Activated CD8-positive, alpha-beta memory T cell treated with anti-CD3 and anti-CD28 coated beads, Interleukin-2, amount 10 ng/mL, durations not matched to agents 7 days and 5 days (primary cell): ENCODE measurements around the gene FHOD3. TPM values are rescaled to one million over a fixed set of nuclear protein-coding genes. Genes with fewer than 3 reads are reported as not detected.

Experiments
- ATAC-seq: fragments of 150-1000 bp; cut with Tn5 transposase; one replicate; pipeline ENCODE4 v1.10.0; 2021; ENCODE audit warnings: moderate library complexity
- CTCF ChIA-PET: fragments of 350-600 bp; sonication (Branson Sonifier 250); formaldehyde crosslinking; loops from one replicate; lab custom pipeline; 2021; ENCODE audit warnings: antibody characterized with exemption; lab: Charles Lee
- DNase-seq: peaks from one replicate; pipeline ENCODE4 v3.0.0-alpha.2; 2020
- H3K27ac Mint-ChIP-seq: one replicate; pipeline ENCODE4 v1.8.0; 2021; ENCODE audit warnings: mild to moderate bottlenecking, mixed read lengths
- H3K27me3 Mint-ChIP-seq: one replicate; pipeline ENCODE4 v1.8.0; 2021; ENCODE audit warnings: mixed read lengths
- H3K36me3 Mint-ChIP-seq: one replicate; pipeline ENCODE4 v1.8.0; 2021; ENCODE audit warnings: mild to moderate bottlenecking, mixed read lengths
- H3K4me1 Mint-ChIP-seq: one replicate; pipeline ENCODE4 v1.8.0; 2021; ENCODE audit warnings: mixed read lengths
- H3K4me3 Mint-ChIP-seq: one replicate; pipeline ENCODE4 v1.8.0; 2021; ENCODE audit warnings: mild to moderate bottlenecking, moderate library complexity, mixed read lengths
- H3K9me3 Mint-ChIP-seq: one replicate; pipeline ENCODE4 v1.8.0; 2022; ENCODE audit warnings: low read depth, mixed read lengths
- total RNA-seq, 2 experiments: library from RNA; stranded (reverse); gene quantifications; one replicate each; pipeline ENCODE4 v1.2.3, GENCODE V29; 2021

Gene FHOD3
- total RNA-seq, 2 experiments from 2014 or later = not detected

GRCh38 chr18:36692371-36692770, 394.9 kb downstream of the FHOD3 start:
- peaks cover 11% of the 10 kb centered on the region for H3K27me3 Mint-ChIP-seq
- H3K27ac Mint-ChIP-seq = no peak overlapping the region

GRCh38 chr18:36692921-36693332, 395.4 kb downstream of the FHOD3 start:
- H3K27me3 Mint-ChIP-seq = peaks cover 11% of the 10 kb centered on the region
- no peaks in the 10 kb centered on the region for H3K9me3 Mint-ChIP-seq
- no peaks in the 10 kb centered on the region for H3K4me1 Mint-ChIP-seq
- CTCF ChIA-PET = no interaction called here
- no peak overlapping the region for H3K4me3 Mint-ChIP-seq
- H3K27ac Mint-ChIP-seq = no peak overlapping the region
- no peak for ATAC-seq
- H3K36me3 Mint-ChIP-seq = no peaks in the 10 kb centered on the region
- DNase-seq = no peak

More at GRCh38 chr18:36692371-36692770, 394.9 kb downstream of the FHOD3 start:
- Mint-ChIP-seq H3K9me3 (no peaks in the 10 kb centered on the region), H3K4me1 (no peaks in the 10 kb centered on the region), H3K4me3 (no peak overlapping the region), H3K36me3 (no peaks in the 10 kb centered on the region)
- CTCF ChIA-PET = no interaction called here
- ATAC-seq = no peak
- no peak for DNase-seq

GRCh38 chr18:36693931-36694620, 396.6 kb downstream of the FHOD3 start:
- ATAC-seq (no peak), DNase-seq (no peak)
- no peak overlapping the region for H3K27ac Mint-ChIP-seq
- no peaks in the 10 kb centered on the region for H3K4me1 Mint-ChIP-seq
- H3K27me3 Mint-ChIP-seq = peaks cover 11% of the 10 kb centered on the region
- H3K36me3 Mint-ChIP-seq = no peaks in the 10 kb centered on the region
- no peak overlapping the region for H3K4me3 Mint-ChIP-seq
- H3K9me3 Mint-ChIP-seq = no peaks in the 10 kb centered on the region
- CTCF ChIA-PET = no interaction called here

GRCh38 chr18:36695806-36696205, 398.3 kb downstream of the FHOD3 start:
- no peaks in the 10 kb centered on the region for H3K4me1 Mint-ChIP-seq
- no peak for DNase-seq
- no peak for ATAC-seq
- CTCF ChIA-PET = no interaction called here
- peaks cover 9% of the 10 kb centered on the region for H3K27me3 Mint-ChIP-seq
- no peak overlapping the region for H3K4me3 Mint-ChIP-seq
- H3K9me3 Mint-ChIP-seq = no peaks in the 10 kb centered on the region
- no peak overlapping the region for H3K27ac Mint-ChIP-seq
- no peaks in the 10 kb centered on the region for H3K36me3 Mint-ChIP-seq

- CTCF ChIA-PET = no interaction called here
- H3K9me3 Mint-ChIP-seq = no peaks in the 10 kb centered on the region
These were observed 400.4 kb downstream of the FHOD3 start for GRCh38 chr18:36697905-36698304.

GRCh38 chr18:36700955-36701354, 403.4 kb downstream of the FHOD3 start:
- ATAC-seq (no peak), DNase-seq (no peak)
- Mint-ChIP-seq H3K9me3 (no peaks in the 10 kb centered on the region), H3K36me3 (no peaks in the 10 kb centered on the region), H3K27me3 (peaks cover 6% of the 10 kb centered on the region), H3K4me3 (no peak overlapping the region), H3K27ac (no peak overlapping the region), H3K4me1 (no peaks in the 10 kb centered on the region)
- CTCF ChIA-PET = no interaction called here

More at GRCh38 chr18:36697905-36698304, 400.4 kb downstream of the FHOD3 start:
- DNase-seq (no peak), ATAC-seq (no peak)
- peaks cover 6% of the 10 kb centered on the region for H3K27me3 Mint-ChIP-seq
- H3K4me1 Mint-ChIP-seq = no peaks in the 10 kb centered on the region
- H3K36me3 Mint-ChIP-seq = no peaks in the 10 kb centered on the region
- no peak overlapping the region for H3K4me3 Mint-ChIP-seq
- H3K27ac Mint-ChIP-seq = no peak overlapping the region

- H3K4me1 Mint-ChIP-seq = no peaks in the 10 kb centered on the region
These were observed 405.0 kb downstream of the FHOD3 start for GRCh38 chr18:36702401-36703013.

GRCh38 chr18:36704156-36704555, 406.6 kb downstream of the FHOD3 start:
- CTCF ChIA-PET = no interaction called here
- Mint-ChIP-seq H3K4me3 (no peak overlapping the region), H3K36me3 (no peaks in the 10 kb centered on the region), H3K9me3 (no peaks in the 10 kb centered on the region), H3K27me3 (peaks cover 3% of the 10 kb centered on the region), H3K27ac (no peak overlapping the region), H3K4me1 (no peaks in the 10 kb centered on the region)
- DNase-seq (no peak), ATAC-seq (no peak)

More at GRCh38 chr18:36702401-36703013, 405.0 kb downstream of the FHOD3 start:
- no peak overlapping the region for H3K4me3 Mint-ChIP-seq
- H3K9me3 Mint-ChIP-seq = no peaks in the 10 kb centered on the region
- peaks cover 3% of the 10 kb centered on the region for H3K27me3 Mint-ChIP-seq
- ATAC-seq (no peak), DNase-seq (no peak)
- CTCF ChIA-PET = no interaction called here
- H3K36me3 Mint-ChIP-seq = no peaks in the 10 kb centered on the region
- H3K27ac Mint-ChIP-seq = no peak overlapping the region

GRCh38 chr18:36706134-36706881, 408.8 kb downstream of the FHOD3 start:
- CTCF ChIA-PET = no interaction called here
- Mint-ChIP-seq H3K27ac (no peak overlapping the region), H3K27me3 (peaks cover 3% of the 10 kb centered on the region), H3K36me3 (no peaks in the 10 kb centered on the region), H3K4me3 (no peak overlapping the region), H3K4me1 (no peaks in the 10 kb centered on the region), H3K9me3 (no peaks in the 10 kb centered on the region)
- DNase-seq (no peak), ATAC-seq (no peak)

- Mint-ChIP-seq H3K4me3 (no peak overlapping the region), H3K27me3 (peaks cover 3% of the 10 kb centered on the region), H3K36me3 (no peaks in the 10 kb centered on the region), H3K4me1 (no peaks in the 10 kb centered on the region), H3K9me3 (no peaks in the 10 kb centered on the region), H3K27ac (no peak overlapping the region)
- DNase-seq = no peak
- ATAC-seq = no peak
- CTCF ChIA-PET = no interaction called here
These were observed 410.9 kb downstream of the FHOD3 start for GRCh38 chr18:36708366-36708765.

GRCh38 chr18:36709315-36709714, 411.8 kb downstream of the FHOD3 start:
- no peak overlapping the region for H3K27ac Mint-ChIP-seq
- no peaks in the 10 kb centered on the region for H3K4me1 Mint-ChIP-seq
- no peak for ATAC-seq
- H3K36me3 Mint-ChIP-seq = no peaks in the 10 kb centered on the region
- H3K9me3 Mint-ChIP-seq = no peaks in the 10 kb centered on the region
- no peak for DNase-seq
- CTCF ChIA-PET = no interaction called here
- no peak overlapping the region for H3K4me3 Mint-ChIP-seq
- H3K27me3 Mint-ChIP-seq = peaks cover 3% of the 10 kb centered on the region

- DNase-seq (no peak), ATAC-seq (no peak)
- no peak overlapping the region for H3K4me3 Mint-ChIP-seq
- H3K36me3 Mint-ChIP-seq = no peaks in the 10 kb centered on the region
- CTCF ChIA-PET = interaction anchor here (1.4 kb wide), 1 partner anchor 23 kb away, joined by 7 read pairs; no protein-coding TSS in a partner anchor
- no peaks in the 10 kb centered on the region for H3K4me1 Mint-ChIP-seq
- H3K27me3 Mint-ChIP-seq = no peaks in the 10 kb centered on the region
- H3K27ac Mint-ChIP-seq = no peak overlapping the region
- H3K9me3 Mint-ChIP-seq = no peaks in the 10 kb centered on the region
These were observed 413.7 kb downstream of the FHOD3 start for GRCh38 chr18:36711014-36711725.

- DNase-seq (no peak), ATAC-seq (no peak)
These were observed 414.4 kb downstream of the FHOD3 start for GRCh38 chr18:36711813-36712444.

More at GRCh38 chr18:36711813-36712444, 414.4 kb downstream of the FHOD3 start:
- H3K4me1 Mint-ChIP-seq = no peaks in the 10 kb centered on the region
- CTCF ChIA-PET = interaction anchor here (1.4 kb wide), 1 partner anchor 24 kb away, joined by 7 read pairs; no protein-coding TSS in a partner anchor
- no peaks in the 10 kb centered on the region for H3K9me3 Mint-ChIP-seq
- H3K27ac Mint-ChIP-seq = no peak overlapping the region
- H3K4me3 Mint-ChIP-seq = no peak overlapping the region
- no peaks in the 10 kb centered on the region for H3K36me3 Mint-ChIP-seq
- no peaks in the 10 kb centered on the region for H3K27me3 Mint-ChIP-seq
